H9 (cell line): ENCODE measurements around the gene CTRB2. TPM values are rescaled to one million over a fixed set of nuclear protein-coding genes. Genes with fewer than 3 reads are reported as not detected.

ENCODE experiments used
- DNase-seq: peaks from one replicate; pipeline ENCODE4 v3.0.0-alpha.2; 2017
- H2AFZ ChIP-seq: one replicate; pipeline ENCODE4 v1.6.1; 2013; ENCODE audit warnings: mild to moderate bottlenecking, low read length, control low read depth, moderate library complexity
- H2AK5ac ChIP-seq: 2 replicates; pipeline ENCODE4 v1.6.1; 2013; ENCODE audit warnings: low read length, control low read depth, mixed read lengths; ENCODE audit not compliant: insufficient read length
- H2BK120ac ChIP-seq: one replicate; pipeline ENCODE4 v1.6.1; 2013; ENCODE audit warnings: low read depth, mild to moderate bottlenecking, low read length, control low read depth, inconsistent platforms; ENCODE audit not compliant: poor library complexity, severe bottlenecking
- H2BK12ac ChIP-seq: 2 replicates; pipeline ENCODE4 v1.6.1; 2013; ENCODE audit warnings: low read length, control low read depth, mixed read lengths, low read depth; ENCODE audit not compliant: insufficient read length
- H2BK15ac ChIP-seq: 2 replicates; pipeline ENCODE4 v1.6.1; 2013; ENCODE audit warnings: low read depth, low read length, control low read depth
- H2BK20ac ChIP-seq: one replicate; pipeline ENCODE4 v1.6.1; 2013; ENCODE audit warnings: low read depth, mild to moderate bottlenecking, low read length, control low read depth, inconsistent platforms; ENCODE audit not compliant: poor library complexity, severe bottlenecking
- H2BK5ac ChIP-seq: 2 replicates; pipeline ENCODE4 v1.6.1; 2013; ENCODE audit warnings: low read length, control low read depth, mixed read lengths; ENCODE audit not compliant: insufficient read length
- H3K14ac ChIP-seq: 2 replicates; pipeline ENCODE4 v1.6.1; 2013; ENCODE audit warnings: low read length, control low read depth; ENCODE audit not compliant: insufficient read depth
- H3K18ac ChIP-seq: 2 replicates; pipeline ENCODE4 v1.6.1; 2013; ENCODE audit warnings: low read depth, mild to moderate bottlenecking, mixed read lengths, low read length, control low read depth; ENCODE audit not compliant: insufficient read length
- H3K23ac ChIP-seq: 2 replicates; pipeline ENCODE4 v1.6.1; 2013; ENCODE audit warnings: low read length, control low read depth, mixed read lengths, low read depth; ENCODE audit not compliant: insufficient read length
- H3K23me2 ChIP-seq: 2 replicates; pipeline ENCODE4 v1.6.1; 2013; ENCODE audit warnings: low read depth, mild to moderate bottlenecking, mixed read lengths, low read length, control low read depth; ENCODE audit not compliant: insufficient read length, poor library complexity, severe bottlenecking
- H3K27ac ChIP-seq: 2 replicates; pipeline ENCODE4 v1.5.1; 2013; ENCODE audit warnings: low read length, control low read depth, mixed read lengths, low read depth; ENCODE audit not compliant: insufficient read length
- H3K27me3 ChIP-seq: 2 replicates; pipeline ENCODE4 v1.6.1; 2013; ENCODE audit warnings: low read length, control low read depth, inconsistent platforms; ENCODE audit not compliant: insufficient read depth
- H3K4ac ChIP-seq: 2 replicates; pipeline ENCODE4 v1.6.1; 2013; ENCODE audit warnings: low read depth, mild to moderate bottlenecking, control low read depth, inconsistent platforms, low read length, moderate library complexity
- H3K4me1 ChIP-seq: 2 replicates; pipeline ENCODE4 v1.6.1; 2013; ENCODE audit warnings: low read length, control low read depth, inconsistent platforms; ENCODE audit not compliant: insufficient read depth
- H3K4me2 ChIP-seq: 2 replicates; pipeline ENCODE4 v1.6.1; 2013; ENCODE audit warnings: low read length, control low read depth, mixed read lengths; ENCODE audit not compliant: insufficient read length, insufficient read depth
- H3K56ac ChIP-seq: 2 replicates; pipeline ENCODE4 v1.6.1; 2013; ENCODE audit warnings: low read depth, mild to moderate bottlenecking, mixed read lengths, low read length, control low read depth; ENCODE audit not compliant: insufficient read length
- H3K79me1 ChIP-seq: 2 replicates; pipeline ENCODE4 v1.6.1; 2013; ENCODE audit warnings: low read depth, mild to moderate bottlenecking, moderate library complexity, low read length, control low read depth, inconsistent platforms; ENCODE audit not compliant: insufficient read depth, poor library complexity, severe bottlenecking
- H3K79me2 ChIP-seq: 2 replicates; pipeline ENCODE4 v1.6.1; 2013; ENCODE audit warnings: low read length, control low read depth, inconsistent platforms; ENCODE audit not compliant: insufficient read depth
- H3K9ac ChIP-seq: 2 replicates; pipeline ENCODE4 v1.6.1; 2013; ENCODE audit warnings: low read length, control low read depth, mixed read lengths; ENCODE audit not compliant: insufficient read length; ENCODE audit errors: extremely low read depth
- H3K9me3 ChIP-seq: one replicate; pipeline ENCODE4 v1.6.1; 2013; ENCODE audit warnings: low read depth, low read length, inconsistent platforms; ENCODE audit not compliant: control insufficient read depth
- H3T11ph ChIP-seq: one replicate; pipeline ENCODE4 v1.6.1; 2013; ENCODE audit warnings: mild to moderate bottlenecking, low read length, control low read depth, inconsistent platforms
- H4K20me1 ChIP-seq: one replicate; pipeline ENCODE4 v1.6.1; 2013; ENCODE audit not compliant: control insufficient read depth, insufficient read length, insufficient read depth
- H4K5ac ChIP-seq: 2 replicates; pipeline ENCODE4 v1.6.1; 2013; ENCODE audit warnings: low read depth, mild to moderate bottlenecking, mixed read lengths, low read length, control low read depth; ENCODE audit not compliant: insufficient read length
- H4K8ac ChIP-seq: replicated peaks from 2 replicates; pipeline ENCODE4 v1.6.1; 2013; ENCODE audit warnings: low read length, control low read depth, mixed read lengths, low read depth; ENCODE audit not compliant: insufficient read length
- H4K91ac ChIP-seq: 2 replicates; pipeline ENCODE4 v1.6.1; 2013; ENCODE audit warnings: low read depth, mild to moderate bottlenecking, moderate library complexity, mixed read lengths, low read length, control low read depth; ENCODE audit not compliant: insufficient read length
- H3K27ac Mint-ChIP-seq, 3 experiments: 2 replicates in 2 of 3; 3 replicates in 1 of 3; pipeline ENCODE4 v1.8.0; 2020 to 2021; ENCODE audit warnings: mixed read lengths in 3 of 3, mild to moderate bottlenecking in 1 of 3, moderate library complexity in 1 of 3
- H3K27me3 Mint-ChIP-seq: 2 replicates; pipeline ENCODE4 v1.8.0; 2021; ENCODE audit warnings: low read depth, mild to moderate bottlenecking, moderate library complexity, mixed read lengths
- H3K36me3 Mint-ChIP-seq, 3 experiments: 2 replicates in 2 of 3; 3 replicates in 1 of 3; pipeline ENCODE4 v1.8.0; 2020 to 2021; ENCODE audit warnings: low read depth in 3 of 3, mixed read lengths in 3 of 3; ENCODE audit not compliant: insufficient read depth in 1 of 3
- H3K4me1 Mint-ChIP-seq, 2 experiments: 2 replicates each; pipeline ENCODE4 v1.8.0; 2020; ENCODE audit warnings: mixed read lengths in 2 of 2
- H3K4me3 Mint-ChIP-seq, 2 experiments: 2 replicates in 1 of 2; 3 replicates in 1 of 2; pipeline ENCODE4 v1.8.0; 2020 to 2021; ENCODE audit warnings: mild to moderate bottlenecking in 2 of 2, mixed read lengths in 2 of 2, moderate library complexity in 1 of 2
- H3K9me3 Mint-ChIP-seq, 2 experiments: 2 replicates in 1 of 2; 3 replicates in 1 of 2; pipeline ENCODE4 v1.8.0; 2020; ENCODE audit warnings: mild to moderate bottlenecking in 2 of 2, mixed read lengths in 2 of 2, moderate library complexity in 1 of 2
- WGBS: extraction: QIAGEN DNeasy Blood & Tissue Kit; methylation state at CpG from one replicate; pipeline ENCODE4 v1.1.7; 2013; ENCODE audit warnings: missing lambda C conversion rate, low lambda C conversion rate, mixed read lengths; ENCODE audit not compliant: insufficient read length; ENCODE audit errors: extremely low coverage; 5-methylcytosine and 5-hydroxymethylcytosine counted together
- total RNA-seq: library from RNA; stranded (reverse); gene quantifications from 2 replicates; pipeline ENCODE4 v1.2.1, GENCODE V29; 2021
- TF ChIP-seq, protein P1 (sequence below): fragments of 200-600 bp; sonication (generic); conservative IDR thresholded peaks from 3 replicates; pipeline ENCODE4 v1.8.0; 2021; ENCODE audit warnings: antibody characterized with exemption, mild to moderate bottlenecking

CTRB2 gene
- total RNA-seq, 1 experiment from 2014 or later = not detected

DNA sequence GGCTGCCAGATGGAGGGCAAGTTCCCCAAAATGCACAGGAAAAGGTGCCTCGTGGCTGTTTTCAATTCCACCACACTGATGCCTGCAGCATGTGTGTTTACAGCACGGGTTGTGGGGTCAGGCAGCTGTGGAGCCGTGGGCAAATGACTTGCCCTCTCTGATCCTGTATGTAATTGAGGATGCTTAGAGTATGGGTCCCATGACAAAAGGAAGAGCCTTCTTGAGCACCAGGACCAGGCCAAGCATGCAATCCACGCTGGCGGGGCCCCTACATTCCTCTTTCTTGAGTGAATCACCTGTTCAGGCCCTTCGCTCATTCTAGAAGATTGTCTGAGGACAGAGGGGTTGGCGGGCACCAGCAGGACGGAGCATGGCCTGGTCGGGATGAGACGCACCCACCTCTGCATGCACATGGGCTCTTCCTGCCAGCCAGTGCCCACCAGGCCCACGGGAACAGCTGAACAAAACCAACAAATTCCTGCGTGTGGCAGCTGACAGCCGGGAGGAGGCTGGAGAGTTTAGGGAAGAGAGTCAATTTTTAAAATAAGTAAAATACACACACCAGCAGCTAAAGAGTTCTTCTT, 1.4 kb upstream of the CTRB2 start:
- no peak overlapping the region for H3K4ac ChIP-seq
- H2BK120ac ChIP-seq = no peak overlapping the region
- H4K5ac ChIP-seq = no peak overlapping the region
- Mint-ChIP-seq H3K4me1 (peaks cover 10 to 21% of the 10 kb centered on the region in 2 experiments), H3K4me3 (no peak overlapping the region), H3K9me3 (no peaks in the 10 kb centered on the region), H3K36me3 (no peaks in the 10 kb centered on the region), H3K27me3 (no peaks in the 10 kb centered on the region; the same call in 1 of the 2 replicates), H3K27ac (peak overlapping the region in 2 of 3 experiments; percentile 93 to 94; a peak in 2 of 7 replicates)
- H3K56ac ChIP-seq = no peak overlapping the region
- H3K14ac ChIP-seq = peak overlapping the region; percentile 35; the same call in 1 of the 2 replicates
- no peak for DNase-seq
- H2BK5ac ChIP-seq = no peak overlapping the region
- H2AK5ac ChIP-seq = no peak overlapping the region
- H3T11ph ChIP-seq = no peak overlapping the region
- H3K9me3 ChIP-seq = no peaks in the 10 kb centered on the region
- WGBS = no CpG with 5 or more reads among the region's 13 CpGs
- H2AFZ ChIP-seq = no peak overlapping the region
- H4K20me1 ChIP-seq = no peaks in the 10 kb centered on the region
- no peak overlapping the region for H3K9ac ChIP-seq
- H2BK15ac ChIP-seq = no peak overlapping the region
- H3K18ac ChIP-seq = no peak overlapping the region
- H4K8ac ChIP-seq = no peak overlapping the region
- no peak overlapping the region for H3K4me2 ChIP-seq
- H3K27ac ChIP-seq = no peak overlapping the region
- H3K79me1 ChIP-seq = no peaks in the 10 kb centered on the region
- no peak overlapping the region for H2BK12ac ChIP-seq
- no peak overlapping the region for H2BK20ac ChIP-seq
- H3K27me3 ChIP-seq = no peaks in the 10 kb centered on the region
- no peaks in the 10 kb centered on the region for H3K4me1 ChIP-seq
- H4K91ac ChIP-seq = no peak overlapping the region
- H3K23ac ChIP-seq = no peak overlapping the region
- TF ChIP-seq, protein P1, sequence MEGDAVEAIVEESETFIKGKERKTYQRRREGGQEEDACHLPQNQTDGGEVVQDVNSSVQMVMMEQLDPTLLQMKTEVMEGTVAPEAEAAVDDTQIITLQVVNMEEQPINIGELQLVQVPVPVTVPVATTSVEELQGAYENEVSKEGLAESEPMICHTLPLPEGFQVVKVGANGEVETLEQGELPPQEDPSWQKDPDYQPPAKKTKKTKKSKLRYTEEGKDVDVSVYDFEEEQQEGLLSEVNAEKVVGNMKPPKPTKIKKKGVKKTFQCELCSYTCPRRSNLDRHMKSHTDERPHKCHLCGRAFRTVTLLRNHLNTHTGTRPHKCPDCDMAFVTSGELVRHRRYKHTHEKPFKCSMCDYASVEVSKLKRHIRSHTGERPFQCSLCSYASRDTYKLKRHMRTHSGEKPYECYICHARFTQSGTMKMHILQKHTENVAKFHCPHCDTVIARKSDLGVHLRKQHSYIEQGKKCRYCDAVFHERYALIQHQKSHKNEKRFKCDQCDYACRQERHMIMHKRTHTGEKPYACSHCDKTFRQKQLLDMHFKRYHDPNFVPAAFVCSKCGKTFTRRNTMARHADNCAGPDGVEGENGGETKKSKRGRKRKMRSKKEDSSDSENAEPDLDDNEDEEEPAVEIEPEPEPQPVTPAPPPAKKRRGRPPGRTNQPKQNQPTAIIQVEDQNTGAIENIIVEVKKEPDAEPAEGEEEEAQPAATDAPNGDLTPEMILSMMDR = no peak
- no peaks in the 10 kb centered on the region for H3K79me2 ChIP-seq
- H3K23me2 ChIP-seq = no peaks in the 10 kb centered on the region
